ENCODE data around the gene NCLN.

GRCh38 chr19:3190470-3190770, 4.7 kb downstream of the NCLN start:
- TF ChIP-seq CTCF (IDR thresholded peaks at IDR 0.05): no peak
- no peak for TF ChIP-seq POLR2A (IDR thresholded peaks at IDR 0.05)
- TF ChIP-seq EP300 (IDR thresholded peaks at IDR 0.05): no peak
